IPS-NIHi7 (cell line): ENCODE data around the gene KRT83.
"Not testable (repeated sequence)": the region's sequence is repeated elsewhere in the genome, so short reads cannot be mapped to it uniquely, and the experiment has no call there.

Experiments
- DNase-seq: peaks from one replicate; pipeline ENCODE4 v3.0.0; 2012; ENCODE audit warnings: mixed read lengths; ENCODE audit errors: extremely low spot score

Gene KRT83

DNA sequence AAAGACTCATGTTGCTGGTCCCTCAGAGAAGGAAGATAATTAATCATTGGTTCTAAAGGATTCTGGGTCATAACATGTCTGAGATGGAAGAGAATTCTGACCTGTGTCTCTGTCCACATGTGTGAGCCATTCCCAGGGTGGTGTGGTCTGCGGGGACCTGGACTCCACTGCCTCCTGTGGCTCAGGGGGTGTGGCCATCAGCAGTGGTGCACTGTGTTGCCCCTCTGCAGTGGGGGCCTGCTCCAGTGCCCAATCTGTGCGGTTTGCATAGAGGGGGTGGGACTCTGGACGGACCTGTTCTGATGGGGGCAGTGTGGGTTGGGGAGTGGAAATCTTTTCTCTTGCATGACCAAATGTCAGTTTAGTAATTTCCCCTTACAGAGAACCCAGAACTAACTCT is 32.6 kb upstream of the KRT83 start:
- no peak for DNase-seq

DNA sequence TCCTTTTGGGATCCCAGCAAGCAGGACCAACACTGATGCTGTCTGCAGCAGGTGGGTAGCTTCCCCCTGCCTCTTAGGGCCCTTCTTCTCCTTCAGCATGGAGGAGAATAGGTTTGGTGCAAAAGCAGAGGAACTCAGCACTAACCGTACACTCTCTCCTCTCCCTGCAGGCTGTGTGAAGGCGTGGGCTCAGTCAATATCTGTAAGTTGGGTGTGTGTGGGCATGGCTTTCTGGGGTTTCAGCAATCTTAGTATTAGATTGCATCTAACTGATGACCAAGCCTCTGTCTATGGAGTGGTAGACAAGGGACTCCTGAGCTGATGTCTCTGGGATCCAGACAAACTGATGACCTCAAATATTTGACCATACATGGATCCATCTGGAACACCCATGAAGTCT is 31.8 kb upstream of the KRT83 start:
- DNase-seq, result no peak

DNA sequence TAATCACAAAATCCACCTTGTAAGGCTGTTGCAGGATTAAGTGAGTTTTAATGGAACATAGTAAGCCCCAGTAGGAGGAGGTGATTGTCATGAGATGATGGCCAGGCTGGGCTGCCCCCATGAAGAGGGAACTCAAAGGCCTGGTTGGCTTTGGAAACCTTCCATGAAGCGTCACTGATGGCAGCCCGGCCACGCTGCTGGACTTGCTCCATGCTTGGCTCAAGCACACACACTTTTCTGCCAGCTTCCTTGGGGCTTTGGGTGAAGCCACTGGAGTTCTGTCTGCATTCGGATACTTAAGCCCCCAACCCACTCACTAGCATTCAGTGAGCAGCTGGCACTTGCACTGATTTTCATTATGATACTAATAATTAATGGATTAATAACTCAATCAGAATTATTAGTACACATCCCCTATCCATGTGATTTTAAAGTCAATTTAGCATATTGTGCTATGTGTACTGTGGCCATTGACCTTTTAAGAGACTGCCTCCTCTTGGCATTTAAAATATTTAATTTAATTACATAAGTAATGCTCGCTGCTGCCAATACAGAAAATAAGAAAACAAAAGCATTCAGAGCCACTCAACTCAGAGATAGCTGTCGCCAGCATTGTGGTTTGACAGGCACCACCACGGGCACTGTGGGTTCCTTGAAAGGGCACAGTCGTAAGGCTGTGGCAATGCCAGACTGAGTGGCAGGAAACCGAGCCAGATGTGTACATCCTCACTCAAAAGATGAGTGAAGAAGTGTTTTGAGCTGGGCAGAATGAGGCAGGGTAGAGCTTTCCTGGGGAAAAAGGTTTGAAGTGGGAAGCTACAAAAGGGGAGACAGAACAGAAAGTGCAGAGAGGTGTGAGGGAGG is 30.2 kb upstream of the KRT83 start:
- no peak for DNase-seq

DNA sequence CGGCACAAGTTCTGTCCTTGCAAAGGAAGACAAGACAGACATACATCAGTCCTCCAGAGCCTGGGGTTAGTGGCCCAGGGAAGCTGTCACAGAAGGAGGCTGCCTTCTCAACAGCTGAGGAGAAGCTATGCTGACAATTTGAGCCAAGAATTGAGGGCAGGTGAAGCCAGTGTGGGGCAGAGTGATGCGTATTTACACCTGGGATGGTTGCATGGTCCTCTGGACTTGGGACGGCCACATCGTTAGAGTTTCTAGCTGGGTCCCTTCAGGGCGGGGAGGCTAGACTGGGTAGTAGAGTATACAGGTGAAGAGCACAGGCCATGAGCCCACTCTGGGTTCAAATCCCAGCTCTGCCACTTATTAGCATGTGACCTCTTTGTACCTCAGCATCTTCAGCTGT is 29.6 kb upstream of the KRT83 start:
- DNase-seq, result no peak

- DNase-seq, result no peak
These were observed 28.9 kb upstream of the KRT83 start for GRCh38 chr12:52350021-52350620.

- no peak for DNase-seq
These were observed 28.0 kb upstream of the KRT83 start for GRCh38 chr12:52349196-52349595.

- DNase-seq, result no peak
These were observed 26.6 kb upstream of the KRT83 start for GRCh38 chr12:52347551-52348510.

DNA sequence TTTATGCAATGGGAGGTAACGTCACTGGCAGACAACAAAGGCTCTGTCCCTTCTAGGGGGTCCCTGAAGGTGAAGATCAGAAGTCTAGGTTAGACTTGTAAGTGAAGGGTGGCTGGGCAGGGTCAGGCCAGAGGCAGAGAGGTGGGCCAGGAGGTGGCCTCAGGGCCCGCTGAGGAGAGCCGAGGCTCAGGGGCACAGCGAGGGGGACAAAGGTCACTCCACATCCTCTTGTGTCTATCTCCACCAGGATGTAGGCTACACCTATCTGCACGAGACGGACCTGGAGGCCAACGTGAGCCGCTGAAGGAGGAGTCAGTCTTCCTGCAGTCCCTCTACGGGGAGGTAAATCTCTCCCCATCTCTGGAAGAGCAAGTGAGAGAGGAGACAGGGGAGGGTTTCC is 25.8 kb upstream of the KRT83 start:
- DNase-seq, result no peak

GRCh38 chr12:52346593-52346992 is 25.4 kb upstream of the KRT83 start:
- no peak for DNase-seq

DNA sequence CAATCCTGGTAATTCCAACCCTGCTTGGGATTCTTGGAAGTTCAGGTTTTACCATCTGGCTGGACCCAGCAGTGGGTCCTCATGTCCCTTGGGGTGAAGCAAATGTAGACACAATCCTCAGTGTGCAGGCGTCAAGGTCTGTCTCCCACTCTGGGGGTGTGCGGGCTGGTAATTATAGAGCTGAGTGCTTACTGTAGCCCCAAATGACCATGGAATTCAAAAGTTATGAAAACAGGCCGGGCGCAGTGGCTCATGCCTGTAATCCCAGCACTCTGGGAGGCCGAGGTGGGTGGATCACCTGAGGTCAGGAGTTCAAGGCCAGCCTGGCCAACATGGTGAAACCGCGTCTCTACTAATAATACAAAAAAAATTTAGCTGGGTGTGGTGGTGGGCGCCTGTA is 23.8 kb upstream of the KRT83 start:
- not testable (repeated sequence) for DNase-seq

DNA sequence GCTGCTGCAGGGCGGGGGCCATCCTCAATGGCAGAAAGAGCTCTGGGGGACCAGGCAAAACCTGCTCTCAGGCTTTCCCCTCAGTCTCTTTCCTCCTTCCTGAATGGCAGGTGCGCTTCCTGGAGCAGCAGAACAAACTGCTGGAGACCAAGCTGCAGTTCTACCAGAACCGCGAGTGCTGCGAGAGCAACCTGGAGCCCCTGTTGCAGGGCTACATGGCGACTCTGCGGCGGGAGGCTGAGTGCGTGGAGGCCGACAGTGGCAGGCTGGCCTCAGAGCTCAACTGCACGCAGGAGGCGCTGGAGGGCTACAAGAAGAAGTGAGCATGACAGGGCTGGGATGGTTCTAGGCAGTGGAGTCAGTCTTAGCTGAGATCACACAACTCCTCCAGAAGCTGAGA is 22.9 kb upstream of the KRT83 start:
- DNase-seq, result no peak

- no peak for DNase-seq
These were observed 22.4 kb upstream of the KRT83 start for GRCh38 chr12:52343550-52343949.

- no peak for DNase-seq
These were observed 21.7 kb upstream of the KRT83 start for GRCh38 chr12:52342781-52343490.

GRCh38 chr12:52341066-52341580 is 19.9 kb upstream of the KRT83 start:
- DNase-seq, result no peak

DNA sequence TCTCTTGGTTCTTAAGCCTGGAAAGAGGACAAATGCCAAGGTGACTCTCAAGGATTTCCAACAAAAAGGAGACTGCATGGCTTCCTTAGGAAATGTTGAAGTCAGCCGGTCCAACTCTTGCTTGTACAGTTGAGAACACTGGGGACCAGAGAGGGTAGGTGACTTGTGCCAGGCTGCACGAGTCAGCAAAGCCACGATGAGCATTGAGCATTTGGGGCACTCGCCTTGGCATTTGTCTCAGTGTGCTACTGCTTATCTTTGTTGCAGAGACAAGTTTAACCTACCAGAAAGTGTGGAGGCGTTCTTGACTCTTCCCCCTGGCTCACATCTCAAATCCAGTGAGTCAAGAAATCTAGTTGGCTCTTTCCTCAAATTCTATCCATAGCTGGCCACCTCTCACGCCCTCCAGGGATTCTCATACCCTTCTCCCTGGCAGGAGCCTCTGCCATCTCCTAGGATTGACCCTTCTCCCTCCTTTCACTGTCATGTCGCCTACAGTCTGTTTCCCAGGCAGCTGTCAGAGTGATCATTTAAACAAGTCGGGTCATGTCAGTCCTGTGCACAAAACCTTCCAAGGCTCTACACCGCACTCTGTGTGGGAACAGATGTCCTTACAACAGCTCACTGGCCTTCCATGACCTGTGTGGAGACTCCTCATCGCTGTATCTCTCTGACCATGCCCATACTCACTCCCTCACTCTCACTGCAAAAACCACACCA is 17.2 kb upstream of the KRT83 start:
- DNase-seq, result no peak

- no peak for DNase-seq
These were observed 15.9 kb upstream of the KRT83 start for GRCh38 chr12:52337054-52337453.

DNA sequence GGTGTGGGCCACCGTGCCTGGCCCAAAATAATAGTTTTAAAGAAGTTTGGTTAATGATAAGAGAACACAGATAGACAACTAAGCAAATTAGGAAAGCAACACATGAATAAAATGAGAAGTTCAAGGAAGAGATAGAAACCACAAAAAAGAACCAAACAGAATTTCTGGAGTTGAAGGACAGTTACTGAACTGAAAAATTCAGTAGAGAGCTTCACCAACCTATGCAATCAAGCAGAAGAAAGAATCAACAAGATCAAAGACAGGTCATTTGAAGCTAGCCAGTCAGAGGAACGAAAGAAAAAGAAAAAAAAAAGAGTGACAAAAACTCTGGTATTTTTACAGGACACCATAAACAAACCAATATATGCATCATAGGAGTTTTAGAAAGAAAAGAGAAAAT is 15.4 kb upstream of the KRT83 start:
- DNase-seq, result no peak

- DNase-seq, result no peak
These were observed 14.5 kb upstream of the KRT83 start for GRCh38 chr12:52335598-52336262.

DNA sequence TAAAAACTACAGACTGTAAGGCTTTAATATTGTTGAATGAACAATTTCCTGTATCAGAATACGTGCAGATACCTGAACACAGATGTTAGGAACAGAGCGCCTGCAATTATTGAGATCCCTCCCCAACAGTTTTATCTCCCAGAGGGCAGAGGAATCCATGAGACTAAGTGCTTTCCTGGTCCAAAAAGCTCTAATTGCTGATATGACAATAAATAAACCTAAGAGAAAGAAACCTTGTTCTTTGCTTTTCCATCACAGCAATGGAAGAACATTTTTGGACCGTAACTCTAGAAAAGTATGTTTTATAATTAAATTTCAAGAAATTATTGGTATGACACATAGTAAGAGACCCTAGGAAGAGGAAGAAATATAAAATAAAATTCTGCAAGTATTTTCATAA is 13.0 kb upstream of the KRT83 start:
- no peak for DNase-seq

- no peak for DNase-seq
These were observed 12.1 kb upstream of the KRT83 start for GRCh38 chr12:52333321-52333720.
